ENCODE measurements around the gene OTOP3.

GRCh38 chr17:74954665-74955421 lies 19.1 kb downstream of the OTOP3 start:
- no peak for TF ChIP-seq POLR2A (IDR thresholded peaks at IDR 0.05)
- TF ChIP-seq CTCF (IDR thresholded peaks at IDR 0.05): no peak
- TF ChIP-seq EP300 (IDR thresholded peaks at IDR 0.05): no peak
